B cell (primary cell): ENCODE measurements around the gene BCAS4. TPM values are rescaled to one million over a fixed set of nuclear protein-coding genes. Genes with fewer than 3 reads are reported as not detected.

Source experiments
- ATAC-seq: fragments of 200-7000 bp; cut with Tn5 transposase; one replicate; pipeline ENCODE4 v1.10.0; 2021; ENCODE audit warnings: low read depth, mild to moderate bottlenecking, moderate number of reproducible peaks, moderate library complexity
- CTCF ChIA-PET: fragments of 350-600 bp; sonication (Branson Sonifier 250); formaldehyde crosslinking; loops from one replicate; lab custom pipeline; 2021; ENCODE audit warnings: antibody characterized with exemption, inconsistent platforms; lab: Charles Lee
- POLR2A ChIA-PET: fragments of 350-600 bp; sonication (Branson Sonifier 250); formaldehyde crosslinking; loops from one replicate; lab custom pipeline; 2021; ENCODE audit warnings: antibody characterized with exemption; lab: Charles Lee
- DNase-seq: peaks from one replicate; pipeline ENCODE4 v3.0.0; 2013
- H2AFZ ChIP-seq: 2 replicates; pipeline ENCODE4 v1.6.1; 2012; ENCODE audit warnings: mild to moderate bottlenecking, low read depth, low read length; ENCODE audit not compliant: insufficient read depth, poor library complexity, severe bottlenecking
- H3K27ac ChIP-seq, 2 donors: 1 replicate in 1 of 2; 2 replicates in 1 of 2; pipeline ENCODE4 v1.5.1; 2012 to 2013; ENCODE audit warnings: low read length in 2 of 2, mild to moderate bottlenecking in 2 of 2, moderate library complexity in 1 of 2
- H3K27me3 ChIP-seq, 4 experiments: fragments of 200-600 bp in 1 of 4; sonication (generic) in 1 of 4; replicated peaks in 1 of 4; 1 replicate in 2 of 4; 2 replicates in 2 of 4; pipeline versions ENCODE4 v1.6.1 to v1.7.0; 2013 to 2016; ENCODE audit warnings: low read length in 3 of 4, mild to moderate bottlenecking in 2 of 4, mixed read lengths in 1 of 4, moderate library complexity in 1 of 4; ENCODE audit not compliant: insufficient read depth in 4 of 4, control insufficient read depth in 3 of 4; ENCODE audit errors: control extremely low read depth in 1 of 4
- H3K36me3 ChIP-seq, 2 experiments: replicated peaks in 1 of 2; 1 replicate in 1 of 2; 2 replicates in 1 of 2; pipeline versions ENCODE4 v1.6.1 to v1.7.1; 2013; ENCODE audit warnings: low read length in 1 of 2; ENCODE audit not compliant: insufficient read depth in 2 of 2, control insufficient read depth in 1 of 2; ENCODE audit errors: control extremely low read depth in 1 of 2, extremely low read depth in 1 of 2
- H3K4me1 ChIP-seq, 2 donors: fragments of 200-600 bp in 1 of 2; sonication (generic) in 1 of 2; 1 replicate in 1 of 2; 2 replicates in 1 of 2; pipeline versions ENCODE4 v1.5.1 to v1.6.1; 2013 to 2017; ENCODE audit warnings: low read length in 2 of 2; ENCODE audit not compliant: control insufficient read depth in 2 of 2, insufficient read depth in 2 of 2
- H3K4me2 ChIP-seq: replicated peaks from 2 replicates; pipeline ENCODE3; 2012; ENCODE audit warnings: mild to moderate bottlenecking, low read depth, low read length; ENCODE audit not compliant: poor library complexity, severe bottlenecking
- H3K4me3 ChIP-seq, 5 experiments: fragments of 200-600 bp in 1 of 5; sonication (generic) in 1 of 5; 1 replicate in 3 of 5; 2 replicates in 2 of 5; pipeline versions ENCODE4 v1.5.1 to v1.7.0; 2011 to 2016; ENCODE audit warnings: low read length in 4 of 5, mild to moderate bottlenecking in 4 of 5, low read depth in 2 of 5, control low read depth in 1 of 5, moderate library complexity in 1 of 5; ENCODE audit not compliant: insufficient read depth in 1 of 5; ENCODE audit errors: control extremely low read depth in 1 of 5, extremely low read depth in 1 of 5
- H3K79me2 ChIP-seq: fragments of 200-600 bp; sonication (generic); one replicate; pipeline ENCODE4 v1.6.0; 2016; ENCODE audit warnings: low read length; ENCODE audit not compliant: control insufficient read depth, insufficient read depth
- H3K9ac ChIP-seq: fragments of 200-600 bp; sonication (generic); 2 replicates; pipeline ENCODE4 v1.6.1; 2017; ENCODE audit warnings: mild to moderate bottlenecking, low read length, moderate library complexity
- H3K9me3 ChIP-seq, 3 donors: one replicate each; pipeline versions ENCODE4 v1.6.1 to v1.7.1; 2013; ENCODE audit warnings: low read length in 2 of 3; ENCODE audit not compliant: control insufficient read depth in 2 of 3, insufficient read depth in 1 of 3; ENCODE audit errors: control extremely low read depth in 1 of 3
- H4K20me1 ChIP-seq: 2 replicates; pipeline ENCODE4 v1.6.0; 2012; ENCODE audit warnings: mild to moderate bottlenecking, low read length; ENCODE audit not compliant: insufficient read depth, control insufficient read depth, poor library complexity, severe bottlenecking
- H3K27ac Mint-ChIP-seq: one replicate; pipeline ENCODE4 v1.8.0; 2021; ENCODE audit warnings: mixed read lengths
- H3K27me3 Mint-ChIP-seq: one replicate; pipeline ENCODE4 v1.8.0; 2021; ENCODE audit warnings: mixed read lengths
- H3K4me1 Mint-ChIP-seq: one replicate; pipeline ENCODE4 v1.8.0; 2021; ENCODE audit warnings: mixed read lengths
- H3K4me3 Mint-ChIP-seq: one replicate; pipeline ENCODE4 v1.8.0; 2021; ENCODE audit warnings: mixed read lengths
- H3K9me3 Mint-ChIP-seq: one replicate; pipeline ENCODE4 v1.8.0; 2022; ENCODE audit warnings: mixed read lengths; ENCODE audit not compliant: insufficient read depth
- CTCF ChIP-seq: fragments of 200-600 bp; IDR thresholded peaks from one replicate; pipeline ENCODE4 v1.8.0; 2022; ENCODE audit warnings: antibody characterized with exemption, mild to moderate bottlenecking
- EZH2 ChIP-seq: IDR thresholded peaks from 2 replicates; pipeline ENCODE4 v1.6.1; 2012; ENCODE audit warnings: borderline replicate concordance, low read depth, mild to moderate bottlenecking, moderate library complexity, low read length; ENCODE audit not compliant: insufficient read depth, poor library complexity, severe bottlenecking
- WGBS: methylation state at CpG from one replicate; pipeline ENCODE4 v1.1.5; 2013; ENCODE audit warnings: missing lambda C conversion rate; ENCODE audit not compliant: insufficient coverage; 5-methylcytosine and 5-hydroxymethylcytosine counted together
- intact Hi-C: fragments of 100-400 bp; cut with micrococcal nuclease; formaldehyde crosslinking; loops from one replicate; pipeline ENCODE4 v1.10.0; 2022
- polyA plus RNA-seq: library from polyadenylated mRNA; depleted of rRNA; stranded (reverse); fragments of >200 nt; gene quantifications from 2 replicates; pipeline ENCODE4 v1.2.3, GENCODE V29; 2012
- total RNA-seq, 2 donors: library from RNA; stranded (reverse); fragments of 120-200 nt in 1 of 2; gene quantifications; 1 replicate in 1 of 2; 2 replicates in 1 of 2; pipeline versions ENCODE4 v1.2.3 to v1.2.4, GENCODE V29; 2013 to 2022

Gene BCAS4
- total and polyA plus RNA-seq, 2 donors (not counting 1 experiment from before 2014, with no cell fraction given): 44.8 to 88.2 TPM

GRCh38 chr20:50762045-50762422, 32.8 kb upstream of the BCAS4 start:
- WGBS: 83% methylated on average over 5 of the region's 6 CpGs
- Histone ChIP-seq H3K9me3 (no peaks in the 10 kb centered on the region), H4K20me1 (no peaks in the 10 kb centered on the region), H3K4me2 (no peak overlapping the region), H3K4me1 (no peaks in the 10 kb centered on the region), H3K9ac (no peak overlapping the region), H3K4me3 (no peak overlapping the region), H3K79me2 (no peaks in the 10 kb centered on the region), H3K27me3 (no peaks in the 10 kb centered on the region), H3K27ac (no peak overlapping the region), H3K36me3 (no peaks in the 10 kb centered on the region), H2AFZ (no peak overlapping the region)
- no peak for ATAC-seq
- H3K9me3 Mint-ChIP-seq: no peaks in the 10 kb centered on the region
- no peaks in the 10 kb centered on the region for H3K4me1 Mint-ChIP-seq
- no peak overlapping the region for H3K27ac Mint-ChIP-seq
- ChIA-PET CTCF (no interaction called here), POLR2A (no interaction called here)
- no peak for DNase-seq
- no peak overlapping the region for H3K4me3 Mint-ChIP-seq
- intact Hi-C loops: no loop called here
- TF ChIP-seq CTCF (no peak), EZH2 (no peak)
- peaks cover 3% of the 10 kb centered on the region for H3K27me3 Mint-ChIP-seq

DNA sequence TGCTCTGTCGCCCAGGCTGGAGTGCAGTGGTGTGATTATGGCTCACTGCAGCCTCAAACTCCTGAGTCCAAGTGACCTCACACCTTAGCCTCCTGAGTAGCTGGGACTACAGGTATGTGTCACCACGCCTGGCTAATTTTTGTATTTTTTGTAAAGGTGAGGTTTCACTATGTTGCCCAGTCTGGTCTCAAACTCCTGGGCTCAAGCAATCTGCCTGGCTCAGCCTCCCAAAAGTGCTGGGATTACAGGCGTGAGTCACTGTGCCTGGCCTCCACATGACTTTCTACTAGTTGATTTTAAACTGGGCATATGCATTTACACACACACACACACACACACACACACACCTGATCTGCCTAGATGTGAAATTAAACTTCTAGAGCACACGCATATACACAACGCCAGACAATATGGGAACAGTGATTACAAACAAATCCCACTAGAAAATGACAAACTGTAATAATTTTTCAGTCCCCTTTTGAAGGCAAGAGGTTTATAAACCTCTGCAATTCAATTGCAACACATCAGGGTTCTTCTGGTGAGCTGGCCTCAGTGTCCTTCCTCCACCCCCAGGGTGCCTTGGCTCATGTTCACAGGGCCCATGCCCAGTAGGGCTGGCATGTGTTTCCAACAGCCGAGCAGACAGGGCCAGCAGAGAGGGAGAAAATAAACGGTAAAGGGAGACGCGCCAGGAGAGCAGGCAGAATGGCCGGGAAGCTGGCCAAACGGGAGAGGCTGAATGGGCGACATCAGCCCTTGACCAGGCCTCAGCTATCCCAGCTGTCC, 32.2 kb upstream of the BCAS4 start:
- no peaks in the 10 kb centered on the region for H3K79me2 ChIP-seq
- no peak overlapping the region for H3K4me3 ChIP-seq
- intact Hi-C loops: no loop called here
- no peaks in the 10 kb centered on the region for H3K9me3 ChIP-seq
- H3K4me1 ChIP-seq: no peaks in the 10 kb centered on the region
- no peaks in the 10 kb centered on the region for H4K20me1 ChIP-seq
- Mint-ChIP-seq H3K27me3 (peaks cover 8% of the 10 kb centered on the region), H3K4me3 (no peak overlapping the region), H3K9me3 (no peaks in the 10 kb centered on the region), H3K27ac (no peak overlapping the region), H3K4me1 (no peaks in the 10 kb centered on the region)
- no peak for ATAC-seq
- ChIA-PET CTCF (interaction anchor here (1.0 kb wide), 1 partner anchor 14 kb away, joined by 4 read pairs; no protein-coding TSS in a partner anchor), POLR2A (no interaction called here)
- no peak overlapping the region for H3K4me2 ChIP-seq
- H3K27me3 ChIP-seq: no peaks in the 10 kb centered on the region
- TF ChIP-seq EZH2 (no peak), CTCF (no peak)
- no peak overlapping the region for H3K27ac ChIP-seq
- no peak for DNase-seq
- H3K9ac ChIP-seq: no peak overlapping the region
- H2AFZ ChIP-seq: no peak overlapping the region
- 96% methylated on average over 8 of the region's 12 CpGs for WGBS
- H3K36me3 ChIP-seq: no peaks in the 10 kb centered on the region
